ENCODE data around the gene SNN.

The SNN gene

DNA sequence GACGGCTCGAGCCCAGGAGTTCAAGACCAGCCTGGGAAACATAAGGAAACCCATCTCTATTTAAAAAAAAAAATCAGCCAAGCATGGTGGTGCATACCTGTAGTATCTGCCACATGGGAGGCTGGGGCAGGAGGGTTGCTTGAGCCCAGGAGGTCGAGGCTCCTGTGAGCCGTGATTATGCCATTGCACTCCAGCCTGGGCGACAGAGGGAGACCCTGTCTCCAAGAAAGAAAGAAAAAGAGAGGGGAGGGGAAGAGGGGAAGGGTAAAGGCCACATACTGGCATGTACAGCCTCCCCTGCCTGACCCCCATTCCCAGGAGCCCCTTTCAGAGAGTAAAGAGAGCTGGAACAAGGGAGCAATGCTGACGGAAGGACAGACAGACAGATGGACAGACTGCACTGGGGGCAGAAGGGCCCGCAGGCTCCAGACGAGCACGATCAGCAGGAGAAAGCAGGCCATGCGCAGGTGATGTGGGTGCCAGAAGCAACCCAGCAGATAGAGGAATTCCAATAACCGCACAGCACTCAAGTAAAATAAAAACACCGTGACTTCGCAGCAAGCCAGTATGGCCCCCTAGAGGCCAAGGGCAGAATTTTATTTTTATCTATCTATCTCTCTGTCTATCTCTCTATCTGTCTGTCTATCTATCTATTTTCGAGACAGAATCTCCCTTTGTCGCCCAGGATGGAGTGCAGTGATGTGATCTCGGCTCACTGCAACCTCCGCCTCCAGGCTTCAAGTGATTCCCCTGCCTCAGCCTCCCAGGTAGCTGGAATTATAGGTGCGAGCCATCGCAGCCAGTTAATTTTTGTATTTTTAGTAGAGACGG lies 27.1 kb upstream of the SNN start:
- peak; percentile 81 for TF ChIP-seq CTCF (conservative IDR thresholded peaks at IDR 0.05; ENCODE audit: low read depth, low read length)
- H3K4me3 ChIP-seq (ENCODE audit: low read length): no peak overlapping the region
- peak; percentile 54 for DNase-seq (ENCODE audit: low read depth)

- no peak overlapping the region for H3K4me3 ChIP-seq (ENCODE audit: low read length)
- no peak for TF ChIP-seq CTCF (conservative IDR thresholded peaks at IDR 0.05; ENCODE audit: low read depth, low read length)
- DNase-seq (ENCODE audit: low read depth): no peak
Measured at GRCh38 chr16:11642765-11643116, 25.5 kb upstream of the SNN start.

DNA sequence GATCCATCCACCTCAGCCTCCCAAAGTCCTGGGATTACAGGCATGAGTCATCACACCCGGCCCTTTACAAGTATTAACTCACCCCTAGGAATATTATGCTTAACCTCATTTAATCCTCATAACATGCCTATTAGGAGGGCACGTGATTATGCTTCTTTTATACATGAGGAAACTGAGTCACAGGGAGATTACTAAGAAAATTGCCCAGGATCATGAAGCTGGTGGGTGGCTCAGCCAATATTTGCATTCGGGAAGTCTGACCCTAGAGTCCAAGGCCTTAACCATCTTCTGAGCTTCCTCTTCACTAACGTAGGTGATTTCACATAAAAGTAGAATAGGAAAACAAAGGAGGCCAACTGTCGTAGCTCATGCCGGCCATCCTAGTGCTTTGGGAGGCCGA lies 19.0 kb upstream of the SNN start:
- no peak for DNase-seq (ENCODE audit: low read depth)
- no peak overlapping the region for H3K4me3 ChIP-seq (ENCODE audit: low read length)
- no peak for TF ChIP-seq CTCF (conservative IDR thresholded peaks at IDR 0.05; ENCODE audit: low read depth, low read length)

DNA sequence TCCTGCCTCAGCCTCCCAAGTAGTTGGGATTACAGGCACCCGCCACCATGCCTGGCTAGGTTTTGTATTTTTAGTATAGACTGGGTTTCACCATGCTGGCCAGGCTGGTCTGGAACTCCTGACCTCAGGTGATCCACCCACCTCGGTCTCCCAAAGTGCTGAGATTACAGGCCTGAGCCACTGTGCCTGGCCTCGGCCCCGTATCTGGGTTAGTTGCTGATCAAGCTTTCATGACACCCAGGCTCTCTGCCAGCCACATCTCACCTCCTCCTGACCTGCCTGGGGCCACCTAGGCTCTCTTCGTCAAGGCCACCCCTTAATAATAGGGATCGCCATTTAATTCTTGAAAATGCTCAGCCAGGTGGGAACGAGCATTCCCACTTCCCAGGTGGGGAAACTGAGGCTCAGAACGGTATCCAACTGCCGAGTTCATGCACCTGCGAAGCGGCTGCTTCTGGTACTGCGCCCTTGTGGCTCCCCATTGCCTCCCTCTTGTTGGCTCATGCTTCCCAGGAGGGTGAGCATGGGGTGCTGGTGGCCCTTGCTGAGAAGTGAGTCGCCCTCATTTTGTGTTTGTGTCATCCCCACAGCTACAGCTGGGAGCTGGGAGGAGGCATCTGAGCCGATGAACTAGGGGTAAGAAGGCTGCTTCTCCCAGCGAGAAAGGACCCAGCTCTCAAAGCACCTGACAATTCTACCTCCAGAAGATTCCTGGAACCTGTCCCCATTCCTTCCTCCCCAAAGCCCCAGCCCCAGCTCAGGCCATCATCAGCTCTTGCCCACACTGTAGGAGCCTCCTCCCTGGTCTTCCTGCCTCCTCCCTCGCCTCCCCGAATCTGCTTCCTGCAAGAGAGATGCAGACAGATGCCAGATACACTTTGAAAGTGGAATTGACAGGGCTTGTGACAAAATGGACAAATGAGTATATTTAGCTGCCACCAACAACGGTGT lies 17.3 kb upstream of the SNN start:
- no peak overlapping the region for H3K4me3 ChIP-seq (ENCODE audit: low read length)
- no peak for TF ChIP-seq CTCF (conservative IDR thresholded peaks at IDR 0.05; ENCODE audit: low read depth, low read length)
- DNase-seq (ENCODE audit: low read depth): no peak

DNA sequence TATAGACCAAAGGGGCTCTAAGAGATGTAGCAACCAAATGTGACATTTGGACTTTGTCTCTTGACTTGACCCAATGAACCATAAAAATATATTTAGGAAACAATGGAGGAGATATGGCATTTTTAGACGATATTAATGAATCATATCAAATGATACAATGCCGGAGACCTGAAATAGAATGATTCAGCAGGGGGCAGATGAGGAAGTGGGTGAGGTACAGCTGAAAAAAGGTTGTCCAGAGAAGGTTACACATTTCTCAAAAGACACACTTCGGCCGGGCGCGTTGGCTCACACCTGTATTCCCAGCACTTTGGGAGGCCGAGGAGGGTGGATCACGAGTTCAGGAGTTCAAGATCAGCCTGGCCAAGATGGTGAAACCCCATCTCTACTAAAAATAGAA lies 16.5 kb upstream of the SNN start:
- no peak for DNase-seq (ENCODE audit: low read depth)
- no peak for TF ChIP-seq CTCF (conservative IDR thresholded peaks at IDR 0.05; ENCODE audit: low read depth, low read length)
- no peak overlapping the region for H3K4me3 ChIP-seq (ENCODE audit: low read length)

DNA sequence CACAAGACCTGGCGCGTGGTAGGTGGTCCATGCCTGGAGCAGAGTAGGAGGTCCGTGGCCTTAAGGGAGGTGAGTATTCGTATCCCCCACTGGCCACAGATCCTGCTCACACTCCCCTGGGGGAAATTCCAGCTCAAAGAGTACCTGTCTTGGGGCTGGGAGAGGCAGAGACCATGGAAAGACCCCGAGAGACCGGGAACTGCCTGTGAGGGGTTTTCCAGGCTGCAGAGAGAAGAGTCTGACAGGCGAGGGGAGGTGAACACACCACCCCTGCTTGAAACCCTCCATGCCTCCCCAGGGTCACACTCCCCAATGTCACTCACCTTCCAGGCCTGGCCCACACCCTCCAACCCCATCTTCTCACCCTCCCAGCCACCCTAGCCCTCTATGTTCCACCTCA lies 12.6 kb upstream of the SNN start:
- DNase-seq (ENCODE audit: low read depth): no peak
- no peak for TF ChIP-seq CTCF (conservative IDR thresholded peaks at IDR 0.05; ENCODE audit: low read depth, low read length)
- no peak overlapping the region for H3K4me3 ChIP-seq (ENCODE audit: low read length)
